ENCODE results near the gene SLC25A13. TPM values are rescaled to one million over a fixed set of nuclear protein-coding genes. Genes with fewer than 3 reads are reported as not detected.

SLC25A13 gene
- polyA plus RNA-seq, 1 of the 3 experiments (the other 2 are of a cell fraction), result 16.0 TPM

- peaks cover 5% of the 10 kb centered on the region; the same call in 1 of the 2 replicates for H4K20me1 ChIP-seq (ENCODE audit: insufficient read depth)
- no peaks in the 10 kb centered on the region for H3F3A ChIP-seq (replicated peaks; ENCODE audit: insufficient read depth)
- no peak overlapping the region for H2AFZ ChIP-seq (ENCODE audit: low read depth)
- no peak overlapping the region for H3K9ac ChIP-seq
- H3K4me1 ChIP-seq (ENCODE audit: control insufficient read depth in 1 of 2, insufficient read depth in 2 of 2, low read depth in 1 of 2, low read length in 1 of 2), result peaks cover 11 to 18% of the 10 kb centered on the region in 2 experiments; a peak in 3 of 4 replicates
- TF ChIP-seq RAD21 (IDR thresholded peaks at IDR 0.05; ENCODE audit: low read length) (no peak), POLR2AphosphoS5 (IDR thresholded peaks at IDR 0.05; ENCODE audit: low read depth, low read length) (peak; percentile 23; the same call in 1 of the 2 replicates), TEAD4 (IDR thresholded peaks at IDR 0.05; ENCODE audit: borderline replicate concordance, insufficient read depth) (peak; percentile 63; the same call in 1 of the 2 replicates), MAX (IDR thresholded peaks at IDR 0.05; ENCODE audit: low read depth) (peak; percentile 80), FOSL2 (IDR thresholded peaks at IDR 0.05; ENCODE audit: borderline replicate concordance, low read depth) (peak; percentile 91), FOXJ3 (CRISPR knock-in tag; IDR thresholded peaks at IDR 0.05) (no peak), JUND (IDR thresholded peaks at IDR 0.05) (peak; percentile 94), ELF1 (IDR thresholded peaks at IDR 0.05) (no peak), RCOR1 (IDR thresholded peaks at IDR 0.05; ENCODE audit: low read length) (no peak), NRF1 (IDR thresholded peaks at IDR 0.05; ENCODE audit: low read depth, low read length) (no peak), YY1 (IDR thresholded peaks at IDR 0.05; ENCODE audit: low read depth) (no peak), NFIC (IDR thresholded peaks at IDR 0.05; ENCODE audit: borderline replicate concordance) (peak; percentile 98), MXI1 (IDR thresholded peaks at IDR 0.05; ENCODE audit: low read depth, low read length) (no peak), TCF12 (IDR thresholded peaks at IDR 0.05) (peak; percentile 84), SIN3A (IDR thresholded peaks at IDR 0.05; ENCODE audit: borderline replicate concordance, low read depth, low read length) (peak; percentile 58; the same call in 1 of the 2 replicates), TAF1 (IDR thresholded peaks at IDR 0.05; ENCODE audit: borderline replicate concordance, low read depth, low read length) (peak; percentile 26; the same call in 1 of the 2 replicates), GABPA (IDR thresholded peaks at IDR 0.05; ENCODE audit: low read depth) (peak; percentile 37; the same call in 1 of the 2 replicates), MEF2A (IDR thresholded peaks at IDR 0.05; ENCODE audit: borderline replicate concordance, low read depth) (no peak), RFX5 (IDR thresholded peaks at IDR 0.05; ENCODE audit: low read length) (no peak), REST (IDR thresholded peaks at IDR 0.05; ENCODE audit: low read depth, low read length) (0 out of 2 replicates have a peak, but pooled peaks have one; percentile 54), RXRA (IDR thresholded peaks at IDR 0.05; ENCODE audit: borderline replicate concordance, low read depth) (0 out of 2 replicates have a peak, but pooled peaks have one; percentile 34), EP300 (IDR thresholded peaks at IDR 0.05; ENCODE audit: borderline replicate concordance in 1 of 2, low read depth in 1 of 2, low read length in 1 of 2) (peak in 1 of 2 experiments; percentile 68; a peak in 1 of 4 replicates)
- TF ChIP-seq, protein P1, sequence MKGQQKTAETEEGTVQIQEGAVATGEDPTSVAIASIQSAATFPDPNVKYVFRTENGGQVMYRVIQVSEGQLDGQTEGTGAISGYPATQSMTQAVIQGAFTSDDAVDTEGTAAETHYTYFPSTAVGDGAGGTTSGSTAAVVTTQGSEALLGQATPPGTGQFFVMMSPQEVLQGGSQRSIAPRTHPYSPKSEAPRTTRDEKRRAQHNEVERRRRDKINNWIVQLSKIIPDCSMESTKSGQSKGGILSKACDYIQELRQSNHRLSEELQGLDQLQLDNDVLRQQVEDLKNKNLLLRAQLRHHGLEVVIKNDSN (IDR thresholded peaks at IDR 0.05; ENCODE audit: borderline replicate concordance, low read depth), result no peak
- TF ChIP-seq, protein P2, sequence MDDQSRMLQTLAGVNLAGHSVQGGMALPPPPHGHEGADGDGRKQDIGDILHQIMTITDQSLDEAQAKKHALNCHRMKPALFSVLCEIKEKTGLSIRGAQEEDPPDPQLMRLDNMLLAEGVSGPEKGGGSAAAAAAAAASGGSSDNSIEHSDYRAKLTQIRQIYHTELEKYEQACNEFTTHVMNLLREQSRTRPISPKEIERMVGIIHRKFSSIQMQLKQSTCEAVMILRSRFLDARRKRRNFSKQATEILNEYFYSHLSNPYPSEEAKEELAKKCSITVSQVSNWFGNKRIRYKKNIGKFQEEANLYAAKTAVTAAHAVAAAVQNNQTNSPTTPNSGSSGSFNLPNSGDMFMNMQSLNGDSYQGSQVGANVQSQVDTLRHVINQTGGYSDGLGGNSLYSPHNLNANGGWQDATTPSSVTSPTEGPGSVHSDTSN (IDR thresholded peaks at IDR 0.05), result peak; percentile 61
- TF ChIP-seq, protein P3, sequence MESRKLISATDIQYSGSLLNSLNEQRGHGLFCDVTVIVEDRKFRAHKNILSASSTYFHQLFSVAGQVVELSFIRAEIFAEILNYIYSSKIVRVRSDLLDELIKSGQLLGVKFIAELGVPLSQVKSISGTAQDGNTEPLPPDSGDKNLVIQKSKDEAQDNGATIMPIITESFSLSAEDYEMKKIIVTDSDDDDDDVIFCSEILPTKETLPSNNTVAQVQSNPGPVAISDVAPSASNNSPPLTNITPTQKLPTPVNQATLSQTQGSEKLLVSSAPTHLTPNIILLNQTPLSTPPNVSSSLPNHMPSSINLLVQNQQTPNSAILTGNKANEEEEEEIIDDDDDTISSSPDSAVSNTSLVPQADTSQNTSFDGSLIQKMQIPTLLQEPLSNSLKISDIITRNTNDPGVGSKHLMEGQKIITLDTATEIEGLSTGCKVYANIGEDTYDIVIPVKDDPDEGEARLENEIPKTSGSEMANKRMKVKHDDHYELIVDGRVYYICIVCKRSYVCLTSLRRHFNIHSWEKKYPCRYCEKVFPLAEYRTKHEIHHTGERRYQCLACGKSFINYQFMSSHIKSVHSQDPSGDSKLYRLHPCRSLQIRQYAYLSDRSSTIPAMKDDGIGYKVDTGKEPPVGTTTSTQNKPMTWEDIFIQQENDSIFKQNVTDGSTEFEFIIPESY (IDR thresholded peaks at IDR 0.05; ENCODE audit: borderline replicate concordance, low read depth), result 0 out of 2 replicates have a peak, but pooled peaks have one; percentile 35
- peak overlapping the region; percentile 13 to 78; a peak in 3 of 4 replicates for H3K27ac ChIP-seq (ENCODE audit: low read depth in 2 of 2, low read length in 1 of 2)
- H3K9me3 ChIP-seq, result no peaks in the 10 kb centered on the region
- peak overlapping the region; percentile 56 for H3K4me2 ChIP-seq
- H3K9me2 ChIP-seq, result no peaks in the 10 kb centered on the region
- POLR2A ChIA-PET, result no interaction called here
- H3K27me3 ChIP-seq (ENCODE audit: insufficient read depth), result no peaks in the 10 kb centered on the region
- H3K79me2 ChIP-seq (ENCODE audit: insufficient read depth), result peaks cover 26% of the 10 kb centered on the region; the same call in 1 of the 2 replicates
- CTCF ChIA-PET, result interaction anchor here (1.5 kb wide), 1 partner anchor 11 kb away, joined by 4 read pairs; no protein-coding TSS in a partner anchor
- H3K4me3 ChIP-seq (ENCODE audit: low read depth in 2 of 2, low read length in 1 of 2), result no peak overlapping the region
- WGBS (ENCODE audit: low lambda C conversion rate), result 41% methylated on average over 5 of the region's 5 CpGs
- DNase-seq, result peak; percentile 42
- H3K36me3 ChIP-seq (replicated peaks in 1 of 2; ENCODE audit: control insufficient read depth in 1 of 2, insufficient read depth in 2 of 2, low read length in 1 of 2), result peaks cover 5 to 14% of the 10 kb centered on the region in 2 experiments
Observed at GRCh38 chr7:96236198-96237039, 85.5 kb downstream of the SLC25A13 start.
